GM19240 (cell line): ENCODE results near the gene MCF2L2.
"Not testable (repeated sequence)": the region's sequence is repeated elsewhere in the genome, so short reads cannot be mapped to it uniquely, and the experiment has no call there.

Experiments used
- DNase-seq: peaks from one replicate; pipeline ENCODE4 v3.0.0; 2011; ENCODE audit warnings: low spot score; ENCODE audit not compliant: insufficient read length

MCF2L2 gene

DNA sequence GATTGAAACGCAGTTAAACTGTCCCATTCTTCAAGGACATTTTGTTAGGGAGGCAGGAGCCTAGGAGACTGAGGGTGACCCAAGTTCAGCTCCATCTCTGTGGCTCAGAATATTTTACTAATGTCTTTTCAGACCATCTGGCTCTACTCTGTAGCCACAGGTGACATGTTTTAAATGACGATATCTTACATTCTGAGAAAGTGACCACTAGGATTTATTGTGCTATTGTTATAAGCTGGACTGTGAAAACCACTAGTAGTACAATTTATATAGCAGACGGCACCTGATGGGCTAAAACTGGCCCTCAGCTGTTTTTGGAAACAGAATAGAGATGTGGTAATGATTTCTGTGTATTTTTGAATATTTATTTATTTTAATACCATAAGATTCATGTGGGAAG lies 55.5 kb downstream of the MCF2L2 start:
- no peak for DNase-seq

DNA sequence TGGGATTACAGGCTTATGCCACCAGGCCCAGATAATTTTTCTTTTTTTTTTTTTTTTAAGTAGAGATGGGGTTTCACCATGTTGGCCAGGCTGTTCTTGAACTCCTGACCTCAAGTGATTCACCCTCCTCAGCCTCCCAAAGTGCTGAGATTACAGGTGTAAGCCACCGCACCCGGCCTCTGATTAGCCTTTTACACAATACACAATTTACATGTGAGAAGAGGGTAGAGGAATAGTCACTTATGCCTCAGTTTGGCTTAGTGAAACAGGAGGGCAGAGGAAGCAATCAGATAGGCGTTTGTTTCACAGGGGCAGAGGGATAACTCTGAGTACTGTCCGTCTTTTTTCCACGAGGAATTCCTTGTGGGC lies 56.8 kb downstream of the MCF2L2 start:
- DNase-seq: not testable (repeated sequence)

DNA sequence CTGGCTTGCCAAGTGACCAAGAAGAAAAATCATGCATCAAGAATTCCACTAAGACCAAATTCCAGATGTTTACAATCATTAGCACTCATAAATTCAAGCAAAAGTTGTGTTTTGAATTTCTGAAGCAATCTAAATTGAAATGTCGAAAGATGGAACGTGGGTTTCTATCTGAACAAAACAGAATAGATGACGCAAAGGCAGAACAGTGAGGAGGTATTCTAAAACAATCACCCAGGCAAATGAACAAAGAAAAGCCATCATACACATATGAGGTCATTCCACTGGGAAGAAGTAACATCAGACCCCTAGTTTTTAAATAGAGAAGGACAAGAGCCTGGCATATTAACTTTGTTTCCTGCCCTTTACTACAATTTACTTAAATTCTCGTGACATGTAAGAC lies 58.0 kb downstream of the MCF2L2 start:
- no peak for DNase-seq

DNA sequence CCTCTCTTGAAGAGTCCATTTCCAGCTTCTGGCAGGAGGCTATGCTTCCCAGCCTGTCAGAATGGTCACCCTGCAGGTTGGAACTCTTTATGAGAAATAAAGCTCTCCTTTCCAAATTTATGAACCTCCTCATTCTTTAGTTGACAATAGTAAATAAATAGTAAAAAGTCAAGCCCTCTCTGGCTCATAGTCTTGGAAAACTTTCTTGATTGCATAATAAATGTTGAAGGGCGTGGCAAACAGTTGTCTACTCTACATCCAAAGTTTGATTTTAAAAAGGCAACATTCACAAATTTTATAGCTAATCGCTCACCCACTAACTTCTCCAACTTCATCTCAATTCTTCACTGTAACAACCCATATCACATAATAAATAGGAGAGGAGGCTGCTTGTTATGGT lies 58.8 kb downstream of the MCF2L2 start:
- no peak for DNase-seq

DNA sequence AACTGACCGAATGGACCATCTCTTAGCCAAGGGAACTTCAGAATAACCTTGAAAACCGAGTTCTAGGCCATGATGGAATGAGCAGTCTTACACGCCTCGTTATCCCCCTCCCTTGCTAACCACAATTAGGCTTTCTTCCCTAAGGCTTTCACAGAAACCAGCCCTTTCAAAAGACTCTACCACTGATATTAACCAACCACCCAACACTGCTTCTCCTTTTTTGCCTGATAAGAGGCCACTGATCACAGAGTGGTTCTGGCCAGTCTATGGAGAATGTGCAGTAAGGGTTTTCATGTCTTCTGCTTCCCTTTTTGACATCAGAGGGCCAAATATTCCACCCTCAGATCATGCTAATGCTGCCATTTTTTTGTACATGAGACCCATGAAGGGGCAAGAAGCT lies 59.3 kb downstream of the MCF2L2 start:
- no peak for DNase-seq

DNA sequence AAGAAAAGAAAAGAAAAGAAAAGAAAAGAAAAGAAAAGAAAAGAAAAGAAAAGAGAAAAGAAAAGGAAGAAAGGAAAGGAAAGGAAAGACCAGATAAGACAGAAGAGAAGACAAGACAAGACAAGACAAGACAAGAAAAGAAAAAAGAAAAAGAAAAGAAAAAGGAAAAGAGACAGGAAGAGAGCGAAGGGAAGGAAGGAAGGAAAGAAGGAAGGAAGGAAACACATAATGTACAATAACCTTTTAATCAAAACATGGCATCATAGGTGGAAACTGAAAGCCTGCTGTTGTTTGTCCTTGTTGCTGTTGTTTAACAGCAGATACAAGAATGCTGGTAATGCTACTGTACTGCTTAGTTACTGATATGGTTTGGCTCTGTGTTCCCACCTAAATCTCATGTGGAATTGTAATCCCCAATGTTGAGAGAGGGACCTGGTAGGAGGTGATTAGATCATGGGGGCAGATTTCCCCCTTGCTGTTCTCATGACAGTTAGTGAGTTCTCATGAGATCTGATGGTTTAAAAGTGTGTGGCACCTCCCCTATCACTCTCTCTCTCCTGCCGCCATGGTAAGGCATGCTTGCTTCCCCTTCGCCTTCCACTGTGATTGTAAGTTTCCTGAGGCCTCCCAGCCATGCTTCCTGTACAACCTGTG lies 67.3 kb downstream of the MCF2L2 start:
- no peak for DNase-seq

DNA sequence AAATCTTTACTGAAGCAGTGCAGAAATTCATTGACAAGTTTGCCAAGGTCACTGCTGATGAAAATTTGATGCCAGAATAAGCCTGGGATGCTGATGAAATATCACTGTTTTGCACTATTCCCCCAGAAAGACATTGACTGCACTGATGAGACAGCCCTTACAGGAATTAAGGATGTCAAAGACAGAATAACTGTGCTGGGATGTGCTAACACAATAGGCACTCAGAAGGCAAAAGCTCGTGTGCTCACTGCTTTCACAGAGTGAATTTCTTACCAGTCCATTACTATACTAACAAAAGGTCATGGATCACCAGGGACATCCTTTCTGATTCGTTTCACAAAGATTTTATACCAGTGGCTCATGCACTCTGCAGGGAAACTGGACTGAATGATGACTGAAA lies 69.4 kb downstream of the MCF2L2 start:
- no peak for DNase-seq

DNA sequence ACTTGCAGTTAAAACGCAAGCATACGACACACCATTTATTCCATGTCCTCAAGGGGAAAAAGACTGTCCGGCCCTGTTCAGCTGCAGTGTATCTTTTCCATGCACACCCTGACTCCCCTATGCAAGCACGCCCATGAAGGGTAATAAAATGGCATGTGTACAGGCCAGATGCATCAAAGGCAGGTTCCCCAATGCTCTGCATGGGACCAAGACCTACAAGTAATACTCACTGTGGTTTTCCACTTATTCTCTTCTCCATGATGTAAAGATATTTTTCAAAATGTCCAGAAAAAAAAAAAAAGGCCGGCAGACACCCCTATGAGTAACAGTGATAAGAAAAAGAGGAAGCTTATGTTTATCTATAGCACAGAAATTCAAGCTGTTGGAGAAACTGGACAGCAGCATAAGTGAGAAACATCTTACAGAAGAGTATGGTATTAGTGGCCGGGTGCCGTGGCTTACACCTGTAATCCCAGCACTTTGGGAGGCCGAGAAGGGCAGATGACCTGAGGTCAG lies 70.8 kb downstream of the MCF2L2 start:
- no peak for DNase-seq

DNA sequence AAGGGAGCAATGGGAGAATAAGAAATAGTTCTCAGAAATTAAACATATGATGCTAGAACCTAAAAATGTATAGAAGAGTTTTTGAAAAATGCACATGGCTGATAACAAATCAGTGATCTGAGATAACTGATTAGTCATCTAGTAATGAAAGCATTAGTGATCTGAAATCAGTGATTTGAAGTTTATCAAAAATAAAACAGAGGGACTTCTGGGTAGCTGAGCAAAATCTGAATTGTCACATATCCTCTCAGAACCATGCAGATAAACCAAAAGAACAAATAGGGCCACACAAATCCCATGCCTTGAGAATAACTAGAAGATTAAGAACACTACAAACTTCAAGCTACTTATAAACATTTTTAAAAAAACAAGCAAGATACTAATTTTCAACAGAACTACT lies 71.5 kb downstream of the MCF2L2 start:
- DNase-seq: no peak

DNA sequence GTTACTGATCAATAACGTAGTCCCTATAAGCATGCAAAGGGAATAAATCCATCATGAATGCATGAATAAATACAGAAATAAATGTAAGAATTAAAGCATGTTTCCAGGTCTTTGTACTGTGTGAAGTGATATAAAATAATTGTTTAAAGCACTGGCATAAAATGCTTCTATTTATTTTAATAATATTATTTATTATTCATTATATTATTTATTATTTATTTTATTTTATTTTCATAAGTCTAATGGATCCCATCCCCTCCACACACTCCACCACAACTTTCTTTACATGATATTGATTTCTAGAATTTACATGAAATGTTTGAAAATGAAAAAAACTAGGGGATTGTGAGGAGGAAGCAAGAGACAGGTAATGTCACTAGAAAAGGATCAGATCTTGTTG lies 73.5 kb downstream of the MCF2L2 start:
- no peak for DNase-seq

DNA sequence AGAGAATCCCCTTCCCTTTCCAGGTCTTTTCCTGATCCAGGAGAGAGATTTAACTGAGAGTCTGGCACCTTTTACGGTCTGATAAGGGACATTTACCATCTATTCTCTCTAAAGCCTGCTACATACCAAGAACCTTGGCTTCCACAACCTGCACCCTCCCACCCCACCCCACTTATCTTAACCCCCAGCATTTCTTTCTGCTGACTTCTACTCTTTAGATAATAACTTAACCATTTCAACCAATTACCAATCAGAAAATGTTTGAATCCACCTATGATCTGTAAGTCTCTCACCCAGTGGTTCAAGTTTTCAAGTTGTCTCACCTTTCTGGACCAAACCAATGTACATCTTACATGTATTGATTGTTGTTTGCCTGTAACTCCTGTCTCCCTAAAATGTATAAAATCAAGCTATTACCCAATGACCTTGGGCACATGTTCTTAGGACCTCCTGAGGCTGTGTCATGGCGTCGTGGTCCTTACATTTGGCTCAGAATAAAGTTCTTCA lies 74.0 kb downstream of the MCF2L2 start:
- no peak for DNase-seq

DNA sequence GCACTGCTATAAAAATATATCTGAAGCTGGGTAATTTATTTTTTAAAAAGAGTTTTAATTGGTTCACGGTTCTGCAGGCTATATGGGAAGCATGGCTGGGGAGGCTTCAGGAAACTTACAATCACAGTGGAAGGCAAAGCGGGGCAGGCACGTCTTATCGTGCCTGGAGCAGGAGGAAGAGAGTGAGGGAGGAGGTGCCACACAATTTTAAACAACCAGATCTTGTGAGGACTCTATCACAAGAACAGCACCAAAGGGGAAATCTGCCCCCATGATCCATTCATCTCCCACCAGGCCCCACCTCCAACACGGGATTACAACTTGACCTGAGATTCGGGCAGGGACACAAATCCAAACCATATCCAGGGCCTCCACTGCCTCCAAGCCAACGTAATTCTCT lies 75.0 kb downstream of the MCF2L2 start:
- DNase-seq: no peak

DNA sequence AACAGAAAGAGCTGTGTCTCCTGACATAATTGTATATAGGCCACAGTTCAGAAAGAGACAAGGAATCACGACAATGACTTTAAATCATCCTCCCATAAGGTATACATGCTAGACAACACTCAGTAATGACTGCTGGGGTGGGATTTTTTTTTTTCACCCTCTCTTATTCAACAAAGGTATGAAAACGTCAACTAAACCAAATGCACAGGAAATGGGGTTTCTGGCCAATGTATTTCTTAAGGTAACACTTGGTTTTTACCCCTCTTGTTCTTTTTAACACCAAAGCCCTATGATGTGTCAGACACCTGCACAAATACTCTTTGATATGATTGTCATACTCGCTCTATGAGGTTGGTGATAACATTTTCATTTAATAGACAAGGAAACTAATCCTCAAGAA lies 78.3 kb downstream of the MCF2L2 start:
- no peak for DNase-seq

DNA sequence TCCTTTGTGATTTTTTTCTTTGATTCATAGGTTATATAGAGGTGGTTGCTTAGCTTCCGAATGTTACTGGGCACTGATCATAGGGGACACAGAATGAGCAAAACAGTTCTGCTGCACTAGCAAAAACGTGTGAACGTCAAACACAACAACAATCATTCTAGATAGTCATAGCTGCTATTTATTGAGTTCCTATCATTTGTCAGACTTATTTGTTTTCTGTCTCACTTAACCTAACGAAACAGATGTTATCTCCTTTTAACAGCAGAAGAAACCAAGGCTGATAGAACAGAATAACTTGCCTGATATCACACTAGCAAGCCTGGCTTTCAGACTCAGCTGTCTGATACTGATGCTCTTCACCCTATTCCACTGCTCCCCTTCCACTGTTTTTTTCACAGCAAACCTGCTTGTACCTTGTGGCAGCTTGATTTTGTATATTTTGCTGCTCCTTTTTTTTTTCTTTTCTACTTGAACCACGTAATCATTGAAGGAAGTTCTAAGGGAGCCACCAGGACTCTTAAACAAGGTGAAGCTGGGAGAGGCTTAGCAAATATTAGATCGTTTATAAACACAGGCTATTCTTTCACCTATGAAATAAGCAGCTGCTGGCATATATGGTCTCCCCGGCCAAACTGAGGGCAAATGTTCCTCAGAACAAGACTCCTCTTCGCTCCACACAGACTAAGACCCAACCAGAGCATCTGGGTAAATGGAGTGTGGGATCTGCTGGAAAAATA lies 78.8 kb downstream of the MCF2L2 start:
- no peak for DNase-seq

DNA sequence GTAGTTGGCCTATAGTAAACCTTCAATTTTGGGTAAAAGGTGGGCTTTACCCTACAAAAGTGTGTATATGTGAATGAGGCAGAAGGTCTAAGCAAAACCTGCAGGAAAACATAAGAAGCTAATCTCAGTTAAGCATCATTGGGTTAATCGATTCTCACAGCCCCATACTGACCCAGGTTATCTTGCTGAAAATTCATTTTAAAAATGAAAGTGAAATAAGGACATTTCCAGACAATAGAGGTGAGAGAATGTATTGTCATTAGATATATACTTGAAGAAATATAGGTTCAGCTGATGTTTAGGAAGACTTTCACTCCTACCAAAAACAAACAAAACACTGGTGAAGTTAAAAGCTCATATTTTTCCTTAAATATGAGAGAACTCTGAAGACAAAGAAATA lies 85.6 kb downstream of the MCF2L2 start:
- no peak for DNase-seq

DNA sequence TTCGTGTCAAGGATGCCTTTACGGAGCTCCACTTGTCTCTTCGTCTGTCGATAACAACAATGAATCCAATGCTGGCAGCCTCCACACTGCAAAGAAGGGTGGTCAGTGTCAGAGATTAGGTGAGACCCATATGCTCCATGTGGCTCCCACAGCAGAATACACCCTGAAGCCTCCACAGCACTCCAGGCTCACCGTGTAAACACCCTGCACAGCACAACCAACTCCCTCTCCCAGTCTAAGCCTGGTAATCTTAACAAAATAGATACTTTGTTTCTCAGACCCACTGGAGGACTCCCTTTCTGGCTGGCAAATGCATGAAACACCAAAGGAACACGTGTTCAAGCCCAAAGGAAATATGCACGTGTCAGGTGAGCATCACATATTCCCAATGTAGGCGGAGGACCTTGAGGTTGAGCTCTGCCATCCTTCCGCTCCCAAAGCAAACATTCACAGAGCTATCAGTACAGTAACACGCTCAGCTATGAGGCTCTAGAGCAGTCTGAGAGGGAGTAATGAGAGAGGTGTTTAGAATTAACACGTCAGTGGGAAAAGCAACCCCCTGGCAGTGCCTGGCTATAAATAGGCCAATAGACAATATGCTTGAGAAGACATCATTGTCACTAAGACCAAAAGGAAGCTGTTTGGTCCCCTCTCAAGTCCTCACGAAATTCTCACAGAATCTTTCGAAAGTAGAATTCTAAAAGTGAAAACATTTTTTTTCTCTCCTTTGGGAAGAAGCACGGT lies 86.7 kb downstream of the MCF2L2 start:
- DNase-seq: no peak

DNA sequence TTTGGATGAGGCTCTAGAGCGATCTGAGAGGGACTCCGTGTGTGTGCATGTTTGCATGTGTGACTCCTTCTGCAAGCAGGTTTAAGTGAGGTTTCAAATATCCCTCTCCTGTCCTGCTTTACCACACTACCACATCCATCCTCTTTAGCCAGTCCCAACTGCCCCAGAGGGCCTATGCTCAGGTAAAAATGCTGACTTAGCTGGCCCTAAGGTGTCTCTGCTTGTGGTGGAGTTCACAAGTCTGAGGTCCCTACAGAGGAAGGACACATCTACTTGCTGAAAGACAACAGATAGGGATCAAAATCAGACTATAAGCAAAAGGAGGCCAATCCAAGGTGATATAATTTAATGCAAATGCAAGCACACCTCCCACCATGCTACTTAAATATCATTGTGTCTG lies 88.2 kb downstream of the MCF2L2 start:
- DNase-seq: no peak

DNA sequence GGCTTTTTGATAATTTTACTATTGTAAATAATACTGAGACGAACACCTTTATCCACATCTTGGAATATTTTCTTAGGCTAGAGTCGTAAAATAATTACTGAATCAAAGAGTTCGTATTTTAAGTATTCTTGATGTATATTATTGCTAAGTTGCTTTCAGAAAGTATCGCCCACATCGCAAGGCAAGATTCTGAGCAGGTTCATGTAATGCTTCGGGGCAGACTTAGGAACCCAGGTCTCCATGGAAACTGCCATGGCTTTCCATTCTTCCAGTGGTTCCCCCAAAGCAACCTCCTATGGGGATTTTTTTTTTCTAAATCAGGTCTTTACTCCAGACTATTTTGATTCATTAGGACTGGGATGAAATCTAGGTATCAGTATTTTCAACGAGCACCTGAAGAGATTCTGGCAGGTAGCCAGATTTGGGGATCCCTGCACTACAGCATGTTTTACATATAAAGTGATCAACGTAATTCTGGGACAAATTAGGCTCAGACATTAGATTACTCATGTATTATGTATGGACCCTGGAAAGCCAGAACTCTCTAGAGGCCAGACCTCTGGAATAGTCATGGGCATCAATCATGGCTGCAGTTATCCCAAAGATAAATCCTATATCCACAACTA lies 88.8 kb downstream of the MCF2L2 start:
- no peak for DNase-seq

DNA sequence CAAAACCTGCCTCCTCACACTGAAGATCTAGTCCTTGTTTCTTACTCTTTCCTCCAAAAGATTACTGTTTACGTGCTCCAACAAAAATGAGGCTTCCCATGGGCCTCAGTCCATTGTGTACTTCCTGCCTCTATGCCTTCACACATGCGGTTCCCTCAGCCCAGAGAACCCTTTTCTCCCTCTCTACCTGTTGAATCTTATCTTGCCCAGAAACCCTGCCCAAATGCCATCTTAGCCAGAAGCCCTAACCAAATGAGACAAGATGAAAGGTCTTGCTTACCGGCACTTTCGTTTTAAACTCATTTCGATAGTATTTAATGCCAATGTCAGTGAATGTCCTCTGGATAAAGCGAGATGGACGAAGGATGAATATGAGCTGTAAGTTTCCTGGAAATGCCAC lies 89.9 kb downstream of the MCF2L2 start:
- no peak for DNase-seq

DNA sequence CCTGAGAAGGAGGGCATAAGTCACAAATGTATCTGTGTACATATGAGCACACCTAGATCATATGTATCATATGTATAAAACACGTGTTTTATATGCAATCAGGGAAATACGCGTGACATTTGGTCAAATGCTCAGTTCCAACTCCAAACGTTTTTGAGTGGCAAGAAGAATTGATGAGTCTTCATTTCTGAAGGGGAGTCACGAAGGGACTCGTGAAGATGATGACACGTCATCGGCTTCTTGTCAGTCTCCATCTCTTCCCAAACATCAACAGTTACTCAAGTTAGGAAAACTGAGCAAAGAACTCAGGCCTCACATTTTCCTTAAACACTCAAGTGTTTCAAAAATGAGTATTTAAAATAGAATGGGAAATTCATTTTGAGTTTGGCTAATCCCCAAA lies 95.9 kb downstream of the MCF2L2 start:
- no peak for DNase-seq

DNA sequence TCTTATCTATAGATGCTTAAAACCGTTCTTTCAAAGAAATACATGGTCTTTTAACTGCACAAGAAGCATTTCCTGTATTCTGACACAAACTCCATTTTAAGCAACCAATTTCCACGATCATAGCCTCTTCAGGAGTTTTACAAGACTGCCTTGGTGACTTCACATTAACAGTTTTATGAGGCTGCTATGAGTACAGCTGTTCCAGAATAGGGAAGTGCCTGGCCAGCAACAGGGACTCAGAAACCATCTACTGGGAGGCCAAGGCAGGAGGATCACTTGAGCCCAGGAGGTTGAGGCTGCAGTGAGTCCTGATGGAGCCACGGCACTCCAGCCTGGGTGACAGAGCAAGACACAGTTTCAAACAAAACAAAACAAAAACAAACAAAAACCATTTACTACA lies 96.9 kb downstream of the MCF2L2 start:
- DNase-seq: no peak

DNA sequence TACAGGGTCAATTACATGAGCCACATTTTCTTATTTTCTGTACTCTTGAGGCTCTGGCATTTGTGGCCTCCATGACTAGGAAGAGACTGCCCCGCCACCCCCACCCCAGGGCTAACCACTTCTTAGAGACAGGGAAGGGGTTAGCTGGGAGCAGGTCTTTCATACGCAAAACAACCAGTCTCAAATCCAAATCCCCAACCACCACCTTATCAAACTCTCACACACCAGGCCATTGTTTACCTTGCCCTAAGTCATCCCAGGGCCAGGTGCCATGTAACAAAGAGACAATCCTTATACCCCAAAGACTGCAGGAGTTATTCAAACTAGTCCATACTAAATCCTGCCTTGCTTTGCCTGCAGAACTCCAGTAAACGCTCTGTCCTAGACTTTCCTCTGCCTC lies 97.5 kb downstream of the MCF2L2 start:
- no peak for DNase-seq
